Progenitor cell of endocrine pancreas (in vitro differentiated cells): ENCODE measurements around the gene TRAPPC10. TPM values are rescaled to one million over a fixed set of nuclear protein-coding genes. Genes with fewer than 3 reads are reported as not detected.

Source experiments
- DNase-seq: peaks from one replicate; pipeline ENCODE4 v3.0.0; 2021; ENCODE audit warnings: low spot score; ENCODE audit not compliant: unreplicated experiment
- H3K27ac Mint-ChIP-seq: 2 replicates; pipeline ENCODE4 v1.8.0; 2021; ENCODE audit warnings: mild to moderate bottlenecking, moderate library complexity, mixed read lengths
- H3K27me3 Mint-ChIP-seq: 2 replicates; pipeline ENCODE4 v1.8.0; 2021; ENCODE audit warnings: mixed read lengths
- H3K36me3 Mint-ChIP-seq: 2 replicates; pipeline ENCODE4 v1.8.0; 2022; ENCODE audit warnings: mixed read lengths; ENCODE audit not compliant: insufficient read depth
- H3K4me1 Mint-ChIP-seq: 2 replicates; pipeline ENCODE4 v1.8.0; 2021; ENCODE audit warnings: low read depth, mixed read lengths
- H3K4me3 Mint-ChIP-seq: 2 replicates; pipeline ENCODE4 v1.8.0; 2021; ENCODE audit warnings: low read depth, mild to moderate bottlenecking, moderate library complexity, mixed read lengths
- H3K9me3 Mint-ChIP-seq: 2 replicates; pipeline ENCODE4 v1.8.0; 2021; ENCODE audit warnings: low read depth, mixed read lengths
- total RNA-seq: library from RNA; stranded (reverse); gene quantifications from 2 replicates; pipeline ENCODE4 v1.2.1, GENCODE V29; 2021
- TF ChIP-seq, protein P1 (sequence below): fragments of 200-600 bp; sonication (generic); IDR thresholded peaks from one replicate; pipeline ENCODE4 v1.5.0; 2021; ENCODE audit warnings: antibody characterized with exemption, mild to moderate bottlenecking; ENCODE audit not compliant: unreplicated experiment

TRAPPC10 gene
- total RNA-seq, 1 donor from 2014 or later, result 42.7 TPM

DNA sequence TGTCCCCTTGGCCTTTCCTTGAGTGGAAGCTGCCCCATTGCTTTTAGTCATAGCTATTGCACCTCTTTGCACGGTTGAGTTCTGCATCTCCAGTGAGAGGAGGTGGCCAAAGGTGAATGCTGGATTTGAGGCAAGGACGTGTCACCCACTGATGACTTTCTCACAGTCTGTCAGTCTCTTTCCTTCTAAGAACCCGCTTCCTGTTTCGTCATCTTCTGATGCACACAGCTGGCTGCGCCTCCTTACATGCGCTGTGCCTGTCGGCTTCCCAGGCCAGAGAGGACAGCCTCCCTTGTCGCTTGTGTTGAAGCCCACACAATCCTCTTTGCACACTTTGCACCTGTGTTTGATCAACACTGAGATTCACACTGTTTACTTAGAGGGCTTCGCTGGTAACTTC, 53.3 kb downstream of the TRAPPC10 start:
- Mint-ChIP-seq H3K27me3 (no peaks in the 10 kb centered on the region), H3K36me3 (peaks cover 4% of the 10 kb centered on the region), H3K4me1 (peaks cover 9% of the 10 kb centered on the region), H3K4me3 (no peak overlapping the region), H3K27ac (no peak overlapping the region), H3K9me3 (no peaks in the 10 kb centered on the region)
- TF ChIP-seq, protein P1, sequence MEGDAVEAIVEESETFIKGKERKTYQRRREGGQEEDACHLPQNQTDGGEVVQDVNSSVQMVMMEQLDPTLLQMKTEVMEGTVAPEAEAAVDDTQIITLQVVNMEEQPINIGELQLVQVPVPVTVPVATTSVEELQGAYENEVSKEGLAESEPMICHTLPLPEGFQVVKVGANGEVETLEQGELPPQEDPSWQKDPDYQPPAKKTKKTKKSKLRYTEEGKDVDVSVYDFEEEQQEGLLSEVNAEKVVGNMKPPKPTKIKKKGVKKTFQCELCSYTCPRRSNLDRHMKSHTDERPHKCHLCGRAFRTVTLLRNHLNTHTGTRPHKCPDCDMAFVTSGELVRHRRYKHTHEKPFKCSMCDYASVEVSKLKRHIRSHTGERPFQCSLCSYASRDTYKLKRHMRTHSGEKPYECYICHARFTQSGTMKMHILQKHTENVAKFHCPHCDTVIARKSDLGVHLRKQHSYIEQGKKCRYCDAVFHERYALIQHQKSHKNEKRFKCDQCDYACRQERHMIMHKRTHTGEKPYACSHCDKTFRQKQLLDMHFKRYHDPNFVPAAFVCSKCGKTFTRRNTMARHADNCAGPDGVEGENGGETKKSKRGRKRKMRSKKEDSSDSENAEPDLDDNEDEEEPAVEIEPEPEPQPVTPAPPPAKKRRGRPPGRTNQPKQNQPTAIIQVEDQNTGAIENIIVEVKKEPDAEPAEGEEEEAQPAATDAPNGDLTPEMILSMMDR, result no peak
- DNase-seq, result no peak

DNA sequence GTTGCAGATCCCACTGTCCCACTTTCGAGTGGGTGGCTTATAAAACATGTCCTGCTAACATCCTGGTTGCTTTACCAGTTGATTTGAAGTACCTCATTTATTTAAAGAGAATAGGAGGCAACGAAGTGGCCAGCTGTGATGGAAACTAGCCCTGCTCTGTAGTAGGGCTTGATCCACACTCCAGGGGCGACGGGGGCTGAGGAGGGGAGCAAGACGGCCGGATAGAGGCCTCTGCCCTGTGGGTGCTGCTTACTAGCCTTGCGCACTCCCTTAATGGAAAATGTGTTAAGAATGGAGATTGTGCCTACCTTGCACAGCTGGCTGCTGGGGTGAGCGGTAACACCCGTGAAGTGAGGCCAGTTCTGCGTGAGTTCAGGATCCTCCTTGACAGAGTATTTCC, 54.0 kb downstream of the TRAPPC10 start:
- no peak overlapping the region for H3K27ac Mint-ChIP-seq
- peaks cover 4% of the 10 kb centered on the region for H3K36me3 Mint-ChIP-seq

DNA sequence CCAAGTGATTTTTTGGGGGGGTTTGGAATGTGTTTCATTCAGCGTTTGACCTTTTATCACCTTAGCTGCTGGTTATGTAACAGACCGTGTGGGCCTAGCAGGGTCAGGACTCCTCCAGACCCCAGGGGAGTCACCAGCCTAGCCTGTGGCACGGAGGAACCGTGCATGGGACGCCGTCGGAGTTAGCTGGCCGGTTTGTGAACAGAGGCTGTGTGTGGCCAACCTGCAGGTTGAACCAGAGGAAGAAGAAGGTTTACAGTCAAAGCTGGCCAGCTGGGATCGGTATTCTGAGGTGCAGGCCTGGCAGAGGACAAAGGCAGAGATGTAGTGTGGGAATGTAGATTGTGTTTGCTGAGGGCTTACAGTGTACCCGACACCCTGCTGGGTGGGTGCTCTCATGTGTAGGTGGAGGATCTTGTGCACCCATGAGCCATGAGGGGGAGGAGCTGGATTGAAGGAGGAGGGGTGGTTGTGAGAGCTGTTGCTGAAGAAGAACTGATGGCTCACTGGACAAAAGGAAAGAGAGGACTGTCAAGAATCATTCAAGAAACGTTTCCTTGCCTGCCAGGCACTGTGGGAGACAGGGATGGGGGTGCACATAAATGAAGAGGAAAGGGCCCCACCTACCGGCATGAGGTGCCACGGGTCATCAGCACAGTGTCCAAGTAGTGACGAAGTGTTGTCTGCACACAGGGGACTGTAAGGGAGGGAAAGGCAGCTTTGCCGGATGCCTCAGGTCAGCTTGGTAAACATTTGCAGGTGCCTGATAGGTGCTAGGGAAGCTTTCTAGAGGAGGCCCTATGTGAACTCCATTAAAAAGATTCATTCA, 55.1 kb downstream of the TRAPPC10 start:
- Mint-ChIP-seq H3K4me3 (no peak overlapping the region), H3K4me1 (peaks cover 9% of the 10 kb centered on the region), H3K36me3 (peaks cover 4% of the 10 kb centered on the region), H3K27me3 (no peaks in the 10 kb centered on the region), H3K27ac (peak overlapping the region; percentile 15), H3K9me3 (no peaks in the 10 kb centered on the region)
- TF ChIP-seq, protein P1, result no peak
- no peak for DNase-seq

More for the DNA sequence above, 54.0 kb downstream of the TRAPPC10 start:
- Mint-ChIP-seq H3K4me3 (no peak overlapping the region), H3K4me1 (peaks cover 9% of the 10 kb centered on the region), H3K9me3 (no peaks in the 10 kb centered on the region), H3K27me3 (no peaks in the 10 kb centered on the region)
- DNase-seq, result no peak
- TF ChIP-seq, protein P1, result no peak

DNA sequence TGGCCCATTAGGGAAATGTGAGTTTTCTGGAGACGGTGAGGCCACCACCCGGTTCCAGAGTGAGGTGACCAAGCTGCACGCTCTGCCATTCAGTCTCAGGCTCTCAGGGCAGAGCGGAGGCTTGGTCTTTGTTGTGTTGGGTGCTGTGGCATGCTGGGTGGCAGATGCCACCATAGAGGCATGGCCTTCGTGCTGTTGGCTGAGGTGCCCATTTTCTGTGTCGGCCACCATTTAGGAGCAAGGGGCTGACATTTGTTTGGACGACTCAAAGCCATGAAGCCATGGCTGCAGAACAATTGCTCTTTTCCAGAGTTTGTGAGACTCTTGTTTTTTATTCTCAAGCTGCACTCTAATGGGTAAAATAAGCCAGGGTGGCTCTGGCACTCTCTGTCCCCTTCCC, 58.3 kb downstream of the TRAPPC10 start:
- Mint-ChIP-seq H3K27ac (no peak overlapping the region), H3K9me3 (no peaks in the 10 kb centered on the region), H3K36me3 (peaks cover 11% of the 10 kb centered on the region), H3K4me3 (no peak overlapping the region), H3K4me1 (peaks cover 9% of the 10 kb centered on the region), H3K27me3 (no peaks in the 10 kb centered on the region)
- no peak for DNase-seq
- TF ChIP-seq, protein P1, result no peak

DNA sequence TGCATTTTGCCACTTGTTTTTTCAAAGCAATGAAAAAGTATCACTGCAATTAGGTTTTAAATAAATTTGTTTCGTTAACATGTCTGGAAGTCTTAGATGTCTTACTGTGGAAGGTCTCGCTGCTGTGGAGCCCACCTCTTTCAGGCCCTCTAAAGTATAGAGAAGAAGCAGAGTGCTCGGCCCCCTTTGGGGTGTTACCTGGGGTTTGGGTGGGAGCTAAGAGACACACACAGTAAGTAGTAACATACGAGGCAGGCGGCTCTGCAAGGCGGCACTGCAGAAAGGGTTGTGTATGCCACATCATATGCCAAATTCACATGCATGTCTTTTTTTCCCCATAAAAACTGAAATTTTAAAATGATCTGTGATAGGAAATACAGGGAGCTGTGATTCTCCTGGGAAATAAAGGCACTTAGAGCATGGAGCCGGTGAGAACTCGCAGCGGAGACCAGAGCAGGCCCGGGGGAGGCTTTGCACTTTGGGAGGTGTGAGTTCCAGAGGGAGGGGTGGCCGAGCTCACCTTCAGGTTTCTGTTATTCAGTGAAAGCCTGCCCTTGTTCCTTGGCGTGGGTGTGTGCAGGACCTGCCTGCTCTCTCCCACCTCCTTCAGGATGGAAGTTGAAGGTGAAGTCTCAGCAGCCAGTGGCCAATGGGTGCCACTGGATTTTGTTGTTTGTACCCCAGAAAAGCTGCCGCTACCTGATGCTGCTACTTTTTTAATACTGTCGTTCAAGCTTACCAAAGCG, 59.4 kb downstream of the TRAPPC10 start:
- Mint-ChIP-seq H3K4me3 (no peak overlapping the region), H3K27ac (no peak overlapping the region), H3K4me1 (peaks cover 9% of the 10 kb centered on the region), H3K9me3 (no peaks in the 10 kb centered on the region), H3K27me3 (no peaks in the 10 kb centered on the region), H3K36me3 (peaks cover 14% of the 10 kb centered on the region)
- TF ChIP-seq, protein P1, result no peak
- no peak for DNase-seq
